SU-DHL-6 (cell line): ENCODE measurements around the gene KCTD3.
A peak's percentile ranks its signal among the peaks of the same experiment; 100 is the strongest.

Source experiments
- H2AFZ ChIP-seq: fragments of 200-600 bp; sonication (generic); 2 replicates; pipeline ENCODE4 v1.6.1; 2014; ENCODE audit warnings: low read depth, mild to moderate bottlenecking, moderate library complexity, mixed read lengths, antibody characterized with exemption, low read length; ENCODE audit not compliant: severe bottlenecking
- H3F3A ChIP-seq: fragments of 200-600 bp; shearing (Covaris generic); 2 replicates; pipeline ENCODE4 v1.6.0; 2016; ENCODE audit warnings: antibody characterized with exemption, mild to moderate bottlenecking; ENCODE audit not compliant: insufficient read depth
- H3K27ac ChIP-seq: fragments of 200-600 bp; sonication (generic); 2 replicates; pipeline ENCODE4 v1.5.1; 2016; ENCODE audit warnings: low read depth, mild to moderate bottlenecking, low read length, moderate library complexity, mixed read lengths
- H3K27me3 ChIP-seq: fragments of 200-600 bp; sonication (generic), shearing (Covaris generic); 2 replicates; pipeline ENCODE4 v1.6.0; 2014; ENCODE audit warnings: mild to moderate bottlenecking, low read length
- H3K36me3 ChIP-seq: fragments of 200-600 bp; sonication (generic); 2 replicates; pipeline ENCODE4 v1.6.1; 2014; ENCODE audit warnings: mild to moderate bottlenecking, low read length, mixed read lengths
- H3K4me2 ChIP-seq: fragments of 300-600, 200-600 bp; shearing (Covaris generic), sonication (generic); 2 replicates; pipeline ENCODE4 v1.6.0; 2014; ENCODE audit warnings: low read length, low read depth, mild to moderate bottlenecking; ENCODE audit not compliant: poor library complexity, severe bottlenecking
- H3K4me3 ChIP-seq: fragments of 200-600 bp; sonication (generic); 2 replicates; pipeline ENCODE4 v1.5.1; 2014; ENCODE audit warnings: antibody characterized with exemption, low read length, mild to moderate bottlenecking, mixed read lengths; ENCODE audit not compliant: insufficient read depth, poor library complexity, severe bottlenecking
- H3K79me2 ChIP-seq: fragments of 200-600 bp; sonication (generic); 2 replicates; pipeline ENCODE4 v1.6.1; 2014; ENCODE audit warnings: mild to moderate bottlenecking, low read length, moderate library complexity; ENCODE audit not compliant: insufficient read depth
- H3K9ac ChIP-seq: fragments of 200-600 bp; sonication (generic); 2 replicates; pipeline ENCODE4 v1.7.0; 2014; ENCODE audit warnings: mild to moderate bottlenecking, low read length
- H3K9me2 ChIP-seq: fragments of 200-600 bp; sonication (generic); replicated peaks from 2 replicates; pipeline ENCODE4 v1.6.1; 2014; ENCODE audit warnings: low read length; ENCODE audit not compliant: insufficient read depth
- H3K9me3 ChIP-seq: fragments of 200-600 bp; sonication (generic); 2 replicates; pipeline ENCODE4 v1.6.1; 2014; ENCODE audit warnings: low read length, mixed read lengths; ENCODE audit not compliant: insufficient read depth
- H4K20me1 ChIP-seq: fragments of 200-600 bp; sonication (generic); 2 replicates; pipeline ENCODE4 v1.6.1; 2014; ENCODE audit warnings: low read depth, mild to moderate bottlenecking, antibody characterized with exemption, low read length, moderate library complexity, mixed read lengths
- CTCF ChIP-seq: fragments of 200-600 bp; sonication (generic); IDR thresholded peaks from one replicate; pipeline ENCODE4 v1.5.1; 2017; ENCODE audit warnings: antibody characterized with exemption, mild to moderate bottlenecking, low read length, moderate library complexity; ENCODE audit not compliant: insufficient read depth, poor library complexity, severe bottlenecking
- EZH2phosphoT487 ChIP-seq: fragments of 200-600 bp; sonication (generic), shearing (Covaris generic); conservative IDR thresholded peaks from 2 replicates; pipeline ENCODE4 v1.6.1; 2018; ENCODE audit warnings: mild to moderate bottlenecking, antibody characterized with exemption, low read length, moderate library complexity, mixed read lengths

The KCTD3 gene

GRCh38 chr1:215606564-215607168 lies 39.6 kb downstream of the KCTD3 start:
- H3K9me2 ChIP-seq: no peaks in the 10 kb centered on the region
- TF ChIP-seq CTCF: peak; percentile 21
- TF ChIP-seq EZH2phosphoT487: no peak
- H3K27me3 ChIP-seq: no peaks in the 10 kb centered on the region
- no peaks in the 10 kb centered on the region for H3F3A ChIP-seq
- H3K4me3 ChIP-seq: no peak overlapping the region
- no peak overlapping the region for H2AFZ ChIP-seq
- no peaks in the 10 kb centered on the region for H3K9me3 ChIP-seq
- H3K9ac ChIP-seq: no peak overlapping the region
- H3K27ac ChIP-seq: no peak overlapping the region
- no peaks in the 10 kb centered on the region for H3K36me3 ChIP-seq
- H4K20me1 ChIP-seq: no peaks in the 10 kb centered on the region
- no peaks in the 10 kb centered on the region for H3K79me2 ChIP-seq
- no peak overlapping the region for H3K4me2 ChIP-seq

GRCh38 chr1:215607412-215607811 lies 40.3 kb downstream of the KCTD3 start:
- no peaks in the 10 kb centered on the region for H4K20me1 ChIP-seq
- TF ChIP-seq CTCF: no peak
- no peak for TF ChIP-seq EZH2phosphoT487
- no peak overlapping the region for H2AFZ ChIP-seq
- no peak overlapping the region for H3K27ac ChIP-seq
- H3K36me3 ChIP-seq: no peaks in the 10 kb centered on the region
- no peaks in the 10 kb centered on the region for H3F3A ChIP-seq
- no peaks in the 10 kb centered on the region for H3K27me3 ChIP-seq
- H3K9me2 ChIP-seq: no peaks in the 10 kb centered on the region
- no peaks in the 10 kb centered on the region for H3K79me2 ChIP-seq
- no peaks in the 10 kb centered on the region for H3K9me3 ChIP-seq
- no peak overlapping the region for H3K4me3 ChIP-seq
- H3K9ac ChIP-seq: no peak overlapping the region
- H3K4me2 ChIP-seq: no peak overlapping the region

GRCh38 chr1:215608646-215609045 lies 41.5 kb downstream of the KCTD3 start:
- Histone ChIP-seq H2AFZ (no peak overlapping the region), H3K4me2 (no peak overlapping the region), H3K9ac (no peak overlapping the region), H4K20me1 (no peaks in the 10 kb centered on the region), H3K27ac (no peak overlapping the region), H3K4me3 (no peak overlapping the region), H3K27me3 (no peaks in the 10 kb centered on the region), H3K9me3 (no peaks in the 10 kb centered on the region), H3K36me3 (no peaks in the 10 kb centered on the region), H3K9me2 (no peaks in the 10 kb centered on the region), H3F3A (no peaks in the 10 kb centered on the region), H3K79me2 (no peaks in the 10 kb centered on the region)
- TF ChIP-seq EZH2phosphoT487 (no peak), CTCF (no peak)
